Placental epithelial cell (primary cell): ENCODE data around the gene CFAP126. TPM values are rescaled to one million over a fixed set of nuclear protein-coding genes. Genes with fewer than 3 reads are reported as not detected.

Experiments
- small RNA-seq: library from RNA; depleted of rRNA; stranded (forward); fragments of <200 nt; gene quantifications from one replicate; pipeline ENCODE3, GENCODE V24; 2012
- total RNA-seq: library from RNA; depleted of rRNA; stranded (reverse); fragments of >200 nt; gene quantifications from 2 replicates; pipeline ENCODE4 v1.2.3, GENCODE V29; 2012

The CFAP126 gene
- not detected in 2 replicates for total RNA-seq

GRCh38 chr1:161367684-161368400 lies at the start of gene CFAP126:
CFAP126 (minus strand) TSS chr1:161367876; CDS start chr1:161367868, 8 bp downstream.

Small RNA genes lying within 50 kb of the gene (small RNA-seq; reads per million reads assigned to genes)
- gene AL592295.2 (not detected), gene RNU6-481P (not detected)

Other genes with a start within 250 kb of the CFAP126 start
- 14.6 and 17.7 TPM in 2 replicates for gene PFDN2, start 249.8 kb downstream of the CFAP126 start, total RNA-seq
- gene NIT1, start 249.8 kb downstream of the CFAP126 start, total RNA-seq = 34.2 and 36.9 TPM in 2 replicates
- gene DEDD, start 235.2 kb downstream of the CFAP126 start, total RNA-seq = 40.0 and 45.1 TPM in 2 replicates
- 61.9 and 103 TPM in 2 replicates for gene UFC1, start 213.9 kb downstream of the CFAP126 start, total RNA-seq
- gene USP21, start 208.4 kb downstream of the CFAP126 start, total RNA-seq = 13.7 and 18.4 TPM in 2 replicates
- 13.8 and 16.9 TPM in 2 replicates for gene PPOX, start 201.4 kb downstream of the CFAP126 start, total RNA-seq
- gene B4GALT3, start 190.4 kb downstream of the CFAP126 start, total RNA-seq = 23.6 and 43.4 TPM in 2 replicates
- under 0.01 TPM in 1 of 2 replicates, not detected in the other for gene ADAMTS4, start 168.8 kb downstream of the CFAP126 start, total RNA-seq
- 72.1 and 83.2 TPM in 2 replicates for gene NDUFS2, start 165.5 kb downstream of the CFAP126 start, total RNA-seq
- 0.39 and 0.65 TPM in 2 replicates for gene FCER1G, start 152.6 kb downstream of the CFAP126 start, total RNA-seq
- not detected in 2 replicates for gene APOA2, start 144.2 kb downstream of the CFAP126 start, total RNA-seq
- gene TOMM40L, start 141.8 kb downstream of the CFAP126 start, total RNA-seq = 5.5 and 11.5 TPM in 2 replicates
- gene NR1I3, start 129.7 kb downstream of the CFAP126 start, total RNA-seq = not detected in 2 replicates
- gene PCP4L1, start 109.1 kb downstream of the CFAP126 start, total RNA-seq = not detected in 2 replicates
- 0.33 and 1.6 TPM in 2 replicates for gene MPZ, start 57.9 kb downstream of the CFAP126 start, total RNA-seq
- gene SDHC, start 53.5 kb downstream of the CFAP126 start, total RNA-seq = 19.6 and 61.5 TPM in 2 replicates
- 0.39 TPM in 1 of 2 replicates, not detected in the other for gene FCGR2A, start 137.6 kb upstream of the CFAP126 start, total RNA-seq
- gene HSPA6, start 156.7 kb upstream of the CFAP126 start, total RNA-seq = 0.22 and 0.39 TPM in 2 replicates
- not detected in 2 replicates for gene FCGR3A, start 181.9 kb upstream of the CFAP126 start, total RNA-seq